Esophagus muscularis mucosa (tissue), 4 donors: ENCODE results near the gene ZNF275. TPM values are rescaled to one million over a fixed set of nuclear protein-coding genes. Genes with fewer than 3 reads are reported as not detected.

Experiments
- DNase-seq: peaks from one replicate; pipeline ENCODE4 v3.0.0-alpha.2; 2017; ENCODE audit errors: extremely low spot score
- H3K27ac ChIP-seq, 4 donors: fragments of 200-600 bp; sonication (generic); replicated peaks in 1 of 4; 1 replicate in 3 of 4; 2 replicates in 1 of 4; pipeline ENCODE4 v1.5.1; 2016 to 2019; ENCODE audit warnings: mild to moderate bottlenecking in 1 of 4
- H3K27me3 ChIP-seq, 4 donors: fragments of 200-600 bp; sonication (generic); one replicate each; pipeline versions ENCODE4 v1.5.1 to v1.6.0; 2016 to 2019
- H3K36me3 ChIP-seq, 4 donors: fragments of 200-600 bp; sonication (generic); one replicate each; pipeline ENCODE4 v1.5.1; 2016 to 2019
- H3K4me1 ChIP-seq, 4 donors: fragments of 200-600 bp; sonication (generic); one replicate each; pipeline ENCODE4 v1.5.1; 2016 to 2019
- H3K4me3 ChIP-seq, 4 donors: fragments of 200-600 bp; sonication (generic); 1 replicate in 2 of 4; 2 replicates in 2 of 4; pipeline ENCODE4 v1.5.1; 2016 to 2019; ENCODE audit warnings: mild to moderate bottlenecking in 4 of 4, moderate library complexity in 1 of 4
- H3K9me3 ChIP-seq, 4 donors: fragments of 200-600 bp; sonication (generic); 1 replicate in 3 of 4; 2 replicates in 1 of 4; pipeline ENCODE4 v1.5.1; 2016 to 2019
- EP300 ChIP-seq: sonication (generic); formaldehyde crosslinking; IDR thresholded peaks from one replicate; pipeline ENCODE4 v1.6.1; 2017; ENCODE audit warnings: antibody characterized with exemption
- POLR2A ChIP-seq: fragments of 450-650 bp; IDR thresholded peaks from one replicate; pipeline ENCODE4 v1.6.1; 2017; ENCODE audit warnings: antibody characterized with exemption, moderate library complexity, mild to moderate bottlenecking, low read depth
- POLR2AphosphoS5 ChIP-seq, 2 donors: sonication (generic); formaldehyde crosslinking; IDR thresholded peaks; one replicate each; pipeline ENCODE4 v1.6.1; 2017; ENCODE audit warnings: antibody characterized with exemption in 2 of 2
- WGBS: methylation state at CpG from one replicate; pipeline ENCODE4 v1.1.5; 2018; 5-methylcytosine and 5-hydroxymethylcytosine counted together
- intact Hi-C: fragments of 100-400 bp; cut with DNase I; formaldehyde crosslinking; loops from one replicate; pipeline ENCODE4 v1.15.1; 2023
- total RNA-seq, 4 donors: library from RNA; depleted of rRNA; stranded (reverse); fragments of >200 nt; gene quantifications; one replicate each; pipeline versions ENCODE4 v1.1.0 to v1.2.1, GENCODE V29; 2016
- TF ChIP-seq, protein P1 (sequence below), 3 experiments: fragments of 200-600 bp in 2 of 3; fragments of 450-650 bp in 1 of 3; sonication (generic) in 2 of 3; IDR thresholded peaks; one replicate each; pipeline ENCODE4 v1.5.1; 2017 to 2019; ENCODE audit warnings: antibody characterized with exemption in 3 of 3, mild to moderate bottlenecking in 2 of 3, moderate library complexity in 1 of 3

Gene ZNF275
- total RNA-seq, 4 donors from 2014 or later: 12.5 to 18.4 (median 17.4) TPM

DNA sequence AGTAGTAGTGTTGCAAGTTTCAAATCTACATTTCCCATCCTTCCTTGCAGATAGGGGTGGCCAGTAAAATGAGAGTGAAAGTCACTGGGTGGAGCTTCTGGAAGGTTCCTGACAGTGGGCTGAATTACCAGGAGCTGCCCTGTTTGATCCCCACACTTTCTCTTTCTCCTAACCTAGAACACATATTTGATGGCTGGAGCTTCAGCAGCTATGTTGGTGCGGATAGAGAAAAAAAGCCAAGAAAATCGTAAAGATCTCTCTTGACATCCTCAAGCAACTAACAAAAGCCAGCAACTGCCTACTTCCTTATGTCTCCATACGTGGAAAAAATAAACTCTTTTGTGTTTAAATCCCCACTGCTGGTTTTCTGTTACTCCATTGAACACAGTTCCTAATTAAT, 32.2 kb downstream of the ZNF275 start:
- Histone ChIP-seq H3K36me3 (no peaks in the 10 kb centered on the region), H3K4me3 (no peak overlapping the region), H3K27me3 (no peaks in the 10 kb centered on the region), H3K9me3 (no peaks in the 10 kb centered on the region), H3K27ac (no peak overlapping the region), H3K4me1 (no peaks in the 10 kb centered on the region)
- 77% methylated on average over 3 of the region's 3 CpGs for WGBS
- TF ChIP-seq POLR2A (no peak), EP300 (no peak), POLR2AphosphoS5 (IDR thresholded peaks at IDR 0.05) (no peak)
- TF ChIP-seq, protein P1, sequence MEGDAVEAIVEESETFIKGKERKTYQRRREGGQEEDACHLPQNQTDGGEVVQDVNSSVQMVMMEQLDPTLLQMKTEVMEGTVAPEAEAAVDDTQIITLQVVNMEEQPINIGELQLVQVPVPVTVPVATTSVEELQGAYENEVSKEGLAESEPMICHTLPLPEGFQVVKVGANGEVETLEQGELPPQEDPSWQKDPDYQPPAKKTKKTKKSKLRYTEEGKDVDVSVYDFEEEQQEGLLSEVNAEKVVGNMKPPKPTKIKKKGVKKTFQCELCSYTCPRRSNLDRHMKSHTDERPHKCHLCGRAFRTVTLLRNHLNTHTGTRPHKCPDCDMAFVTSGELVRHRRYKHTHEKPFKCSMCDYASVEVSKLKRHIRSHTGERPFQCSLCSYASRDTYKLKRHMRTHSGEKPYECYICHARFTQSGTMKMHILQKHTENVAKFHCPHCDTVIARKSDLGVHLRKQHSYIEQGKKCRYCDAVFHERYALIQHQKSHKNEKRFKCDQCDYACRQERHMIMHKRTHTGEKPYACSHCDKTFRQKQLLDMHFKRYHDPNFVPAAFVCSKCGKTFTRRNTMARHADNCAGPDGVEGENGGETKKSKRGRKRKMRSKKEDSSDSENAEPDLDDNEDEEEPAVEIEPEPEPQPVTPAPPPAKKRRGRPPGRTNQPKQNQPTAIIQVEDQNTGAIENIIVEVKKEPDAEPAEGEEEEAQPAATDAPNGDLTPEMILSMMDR (IDR thresholded peaks at IDR 0.05): no peak
- no peak for DNase-seq
- intact Hi-C loops: no loop called here

DNA sequence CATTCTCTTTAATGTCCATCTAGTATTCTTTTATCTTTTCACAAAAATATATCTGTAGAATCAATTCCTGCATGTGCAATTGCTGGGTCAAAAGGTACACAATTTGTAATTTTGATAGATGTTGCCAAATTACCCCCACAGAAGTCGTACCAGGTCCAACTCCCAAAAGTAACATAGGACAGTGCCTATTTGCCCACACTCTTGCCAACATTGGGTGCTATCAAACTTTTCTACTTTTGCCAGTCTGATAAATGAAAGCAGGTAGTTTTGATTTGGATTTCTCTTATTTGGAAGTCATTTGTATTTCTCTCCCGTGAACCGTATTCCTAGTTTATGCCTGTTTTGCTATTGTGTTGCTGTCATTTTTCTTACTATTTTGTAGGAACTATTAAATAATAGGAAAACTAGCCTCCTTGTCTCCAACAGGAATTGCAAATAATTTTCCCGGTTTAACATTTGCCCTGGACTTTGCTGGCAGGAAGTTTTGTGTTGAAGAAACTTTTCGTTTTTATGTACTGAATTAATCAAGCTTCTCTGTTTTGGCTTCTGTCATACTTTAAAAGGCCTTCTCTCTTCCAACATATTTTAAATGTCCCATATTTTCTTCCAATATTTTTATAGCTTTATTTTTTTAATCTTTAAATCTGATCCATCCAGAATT, 33.1 kb downstream of the ZNF275 start:
- no peaks in the 10 kb centered on the region for H3K4me1 ChIP-seq
- H3K27me3 ChIP-seq: no peaks in the 10 kb centered on the region
- 76% methylated on average over 5 of the region's 5 CpGs for WGBS
- DNase-seq: no peak
- H3K9me3 ChIP-seq: no peaks in the 10 kb centered on the region
- TF ChIP-seq POLR2AphosphoS5 (IDR thresholded peaks at IDR 0.05) (no peak), EP300 (no peak), POLR2A (no peak)
- TF ChIP-seq, protein P1 (IDR thresholded peaks at IDR 0.05): no peak
- no peaks in the 10 kb centered on the region for H3K36me3 ChIP-seq
- H3K27ac ChIP-seq: no peak overlapping the region
- H3K4me3 ChIP-seq: no peak overlapping the region
- intact Hi-C loops: no loop called here

DNA sequence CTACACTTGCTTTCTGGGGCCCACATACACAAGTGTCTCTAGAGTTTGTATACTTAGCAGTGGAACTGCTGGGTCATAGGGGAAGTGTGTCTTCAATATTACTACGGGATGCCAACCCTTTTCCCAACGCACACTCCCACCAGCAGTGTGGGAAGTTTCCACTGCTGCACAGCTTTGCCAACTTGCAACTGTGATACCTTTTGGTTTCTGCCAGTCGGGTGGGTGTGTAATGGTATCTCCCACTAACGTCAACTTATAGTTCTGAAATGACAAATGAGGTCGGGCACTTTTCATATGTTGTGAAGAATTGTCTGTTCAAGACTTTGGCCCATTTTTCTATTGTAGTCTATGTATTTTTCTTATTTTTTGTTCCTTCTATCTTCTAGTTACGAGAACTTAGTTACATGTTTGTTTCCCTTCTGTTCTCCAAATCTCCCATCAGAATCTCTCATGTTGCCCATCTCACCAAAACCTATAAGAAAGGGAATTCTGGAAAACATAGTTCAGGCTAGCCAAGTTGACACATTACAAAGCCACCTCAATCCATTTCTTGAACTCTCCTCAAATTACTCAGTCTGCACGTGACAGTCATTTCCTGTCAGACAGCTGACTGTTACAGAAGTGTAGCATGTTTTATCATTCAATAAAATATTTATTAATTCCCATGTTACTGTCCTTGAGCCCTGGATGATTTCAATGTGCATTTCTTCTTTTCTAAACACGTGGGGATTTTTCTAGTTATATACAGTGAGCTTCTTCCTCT, 36.5 kb downstream of the ZNF275 start:
- Histone ChIP-seq H3K36me3 (no peaks in the 10 kb centered on the region), H3K4me3 (no peak overlapping the region), H3K27me3 (peaks cover 0 to 4% (median 0%) of the 10 kb centered on the region in 4 donors), H3K9me3 (no peaks in the 10 kb centered on the region), H3K27ac (no peak overlapping the region), H3K4me1 (no peaks in the 10 kb centered on the region)
- TF ChIP-seq POLR2A: no peak
- TF ChIP-seq POLR2AphosphoS5 (IDR thresholded peaks at IDR 0.05): no peak
- TF ChIP-seq, protein P1 (IDR thresholded peaks at IDR 0.05): no peak
- no peak for TF ChIP-seq EP300
- intact Hi-C loops: no loop called here
- 70% methylated on average over 8 of the region's 8 CpGs for WGBS
- DNase-seq: no peak

DNA sequence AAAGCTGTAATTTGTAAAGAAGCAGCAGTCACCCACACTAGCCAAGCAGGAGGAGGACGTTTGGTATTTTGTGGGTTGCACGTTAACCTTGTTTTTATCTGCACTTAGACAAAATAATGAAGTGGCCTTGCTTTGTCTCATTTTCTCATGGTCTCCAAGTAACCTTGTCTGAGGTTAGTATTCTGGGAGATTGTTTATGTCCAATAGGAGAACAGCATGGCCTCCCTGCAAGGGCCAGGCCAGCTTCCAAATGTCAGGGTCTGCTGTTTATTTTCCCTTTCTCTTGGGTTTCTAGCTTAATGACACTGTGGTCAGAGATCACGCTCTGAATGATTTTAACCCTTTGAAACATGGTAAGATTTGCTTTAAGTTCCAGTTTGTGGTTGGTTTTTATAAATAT, 37.3 kb downstream of the ZNF275 start:
- Histone ChIP-seq H3K27ac (no peak overlapping the region), H3K9me3 (no peaks in the 10 kb centered on the region), H3K27me3 (peaks cover 0 to 5% (median 0%) of the 10 kb centered on the region in 4 donors), H3K4me1 (no peaks in the 10 kb centered on the region), H3K4me3 (no peak overlapping the region), H3K36me3 (no peaks in the 10 kb centered on the region)
- TF ChIP-seq POLR2AphosphoS5 (IDR thresholded peaks at IDR 0.05): no peak
- no peak for TF ChIP-seq POLR2A
- TF ChIP-seq EP300: no peak
- TF ChIP-seq, protein P1 (IDR thresholded peaks at IDR 0.05): no peak
- WGBS: 38% methylated on average over 3 of the region's 3 CpGs
- intact Hi-C loops: no loop called here
- DNase-seq: no peak
